Measurements from ENCODE around the gene STON1.
"Not testable (repeated sequence)": the region's sequence is repeated elsewhere in the genome, so short reads cannot be mapped to it uniquely, and the experiment has no call there.

Gene STON1

GRCh38 chr2:48607307-48608014 lies 77.5 kb downstream of the STON1 start:
- TF ChIP-seq CTCF (IDR thresholded peaks at IDR 0.05; ENCODE audit: low read depth, low read length, missing control alignments) = no peak
- no peak overlapping the region for H3K4me3 ChIP-seq (ENCODE audit: low read depth, low read length)
- no peak for DNase-seq (ENCODE audit: low read depth)

- no peak for DNase-seq (ENCODE audit: low read depth)
- no peak for TF ChIP-seq CTCF (IDR thresholded peaks at IDR 0.05; ENCODE audit: low read depth, low read length, missing control alignments)
- no peak overlapping the region for H3K4me3 ChIP-seq (ENCODE audit: low read depth, low read length)
These were observed 83.3 kb downstream of the STON1 start for GRCh38 chr2:48613211-48613610.

- not testable (repeated sequence) for H3K4me3 ChIP-seq (ENCODE audit: low read depth, low read length); DNase-seq (ENCODE audit: low read depth)
These were observed 84.6 kb downstream of the STON1 start for GRCh38 chr2:48614581-48614980.

- no peak within 1 kb of the TSS for H3K4me3 ChIP-seq (ENCODE audit: low read depth, low read length)
- no peak for DNase-seq (ENCODE audit: low read depth)
- TF ChIP-seq CTCF (IDR thresholded peaks at IDR 0.05; ENCODE audit: low read depth, low read length, missing control alignments) = no peak
These were observed 87.7 kb downstream of the STON1 start, which contains the start of gene GTF2A1L for GRCh38 chr2:48617618-48618017. GTF2A1L (plus strand) TSS chr2:48617856; CDS start chr2:48617875, 19 bp downstream.

- H3K4me3 ChIP-seq (ENCODE audit: low read depth, low read length) = no peak overlapping the region
- DNase-seq (ENCODE audit: low read depth) = no peak
- no peak for TF ChIP-seq CTCF (IDR thresholded peaks at IDR 0.05; ENCODE audit: low read depth, low read length, missing control alignments)
These were observed 89.6 kb downstream of the STON1 start for GRCh38 chr2:48619526-48619925.

GRCh38 chr2:48620604-48621003 lies 90.7 kb downstream of the STON1 start:
- TF ChIP-seq CTCF (IDR thresholded peaks at IDR 0.05; ENCODE audit: low read depth, low read length, missing control alignments) = no peak
- no peak for DNase-seq (ENCODE audit: low read depth)
- H3K4me3 ChIP-seq (ENCODE audit: low read depth, low read length) = no peak overlapping the region

- H3K4me3 ChIP-seq (ENCODE audit: low read depth, low read length); DNase-seq (ENCODE audit: low read depth): not testable (repeated sequence)
These were observed 92.7 kb downstream of the STON1 start for GRCh38 chr2:48622691-48623090.

GRCh38 chr2:48624696-48625095 lies 94.7 kb downstream of the STON1 start:
- TF ChIP-seq CTCF (IDR thresholded peaks at IDR 0.05; ENCODE audit: low read depth, low read length, missing control alignments) = no peak
- no peak for DNase-seq (ENCODE audit: low read depth)
- no peak overlapping the region for H3K4me3 ChIP-seq (ENCODE audit: low read depth, low read length)
